ENCODE measurements around the gene IPO9.

- TF ChIP-seq, protein P1, sequence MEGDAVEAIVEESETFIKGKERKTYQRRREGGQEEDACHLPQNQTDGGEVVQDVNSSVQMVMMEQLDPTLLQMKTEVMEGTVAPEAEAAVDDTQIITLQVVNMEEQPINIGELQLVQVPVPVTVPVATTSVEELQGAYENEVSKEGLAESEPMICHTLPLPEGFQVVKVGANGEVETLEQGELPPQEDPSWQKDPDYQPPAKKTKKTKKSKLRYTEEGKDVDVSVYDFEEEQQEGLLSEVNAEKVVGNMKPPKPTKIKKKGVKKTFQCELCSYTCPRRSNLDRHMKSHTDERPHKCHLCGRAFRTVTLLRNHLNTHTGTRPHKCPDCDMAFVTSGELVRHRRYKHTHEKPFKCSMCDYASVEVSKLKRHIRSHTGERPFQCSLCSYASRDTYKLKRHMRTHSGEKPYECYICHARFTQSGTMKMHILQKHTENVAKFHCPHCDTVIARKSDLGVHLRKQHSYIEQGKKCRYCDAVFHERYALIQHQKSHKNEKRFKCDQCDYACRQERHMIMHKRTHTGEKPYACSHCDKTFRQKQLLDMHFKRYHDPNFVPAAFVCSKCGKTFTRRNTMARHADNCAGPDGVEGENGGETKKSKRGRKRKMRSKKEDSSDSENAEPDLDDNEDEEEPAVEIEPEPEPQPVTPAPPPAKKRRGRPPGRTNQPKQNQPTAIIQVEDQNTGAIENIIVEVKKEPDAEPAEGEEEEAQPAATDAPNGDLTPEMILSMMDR (IDR thresholded peaks at IDR 0.05; ENCODE audit: borderline replicate concordance, extremely low read depth, low read length, poor library complexity, severe bottlenecking): no peak
- no peak for TF ChIP-seq EZH2 (IDR thresholded peaks at IDR 0.05; ENCODE audit: borderline replicate concordance, low read depth, low read length, severe bottlenecking)
Measured at GRCh38 chr1:201886103-201886885, 57.3 kb downstream of the IPO9 start.

Measured in DND-41 (cell line).